ENCODE measurements around the gene POLDIP2.

Gene POLDIP2

GRCh38 chr17:28338056-28338768, 19.1 kb downstream of the POLDIP2 start:
- TF ChIP-seq CTCF (IDR thresholded peaks at IDR 0.05; ENCODE audit: borderline replicate concordance, extremely low read depth, low read length, poor library complexity, severe bottlenecking): no peak
- TF ChIP-seq EZH2 (IDR thresholded peaks at IDR 0.05; ENCODE audit: borderline replicate concordance, low read depth, low read length, severe bottlenecking): no peak
- no peak overlapping the region for H3K4me3 ChIP-seq (ENCODE audit: low read depth in 1 of 2, low read length in 2 of 2)
- DNase-seq (no peak), ATAC-seq (ENCODE audit: insufficient read depth, low read depth) (no peak)
- H2AFZ ChIP-seq (ENCODE audit: low read depth, low read length): no peak overlapping the region
- peaks cover 38% of the 10 kb centered on the region for H3K4me1 ChIP-seq (ENCODE audit: insufficient read depth, low read length)
- no peaks in the 10 kb centered on the region for H3K27me3 ChIP-seq (ENCODE audit: insufficient read depth, low read length, poor library complexity)
- no peak overlapping the region for H3K4me2 ChIP-seq (ENCODE audit: insufficient read depth, low read length)
- H3K9ac ChIP-seq (ENCODE audit: low read depth, low read length): no peak overlapping the region
- H3K9me3 ChIP-seq (ENCODE audit: insufficient read depth, low read length, severe bottlenecking): no peaks in the 10 kb centered on the region
- peaks cover 3% of the 10 kb centered on the region; the same call in 1 of the 2 replicates for H4K20me1 ChIP-seq (ENCODE audit: insufficient read depth, low read length)
- H3K36me3 ChIP-seq (ENCODE audit: insufficient read depth, low read length): peaks cover 29% of the 10 kb centered on the region
- H3K27ac ChIP-seq (ENCODE audit: low read length): no peak overlapping the region
- H3K79me2 ChIP-seq (ENCODE audit: insufficient read depth, low read length): peaks cover 56% of the 10 kb centered on the region

GRCh38 chr17:28335959-28336871, 21.1 kb downstream of the POLDIP2 start:
- H3K4me3 ChIP-seq (ENCODE audit: low read depth in 1 of 2, low read length in 2 of 2): peak overlapping the region; percentile 80 to 91

GRCh38 chr17:28335201-28335958, 21.9 kb downstream of the POLDIP2 start, which contains the start of the genes IFT20 and TNFAIP1:
IFT20 (minus strand) TSS chr17:28335472; CDS start chr17:28331985, 3,487 bp downstream.
TNFAIP1 (plus strand) TSS chr17:28335761; CDS start chr17:28339522, 3,761 bp downstream.
- DNase-seq: peak; percentile 99
- H3K9me3 ChIP-seq (ENCODE audit: insufficient read depth, low read length, severe bottlenecking): no peaks in the 10 kb centered on the region
- peak within 1 kb of the TSS; percentile 80 to 91 for H3K4me3 ChIP-seq (ENCODE audit: low read depth in 1 of 2, low read length in 2 of 2)
- peaks cover 16% of the 10 kb centered on the region for H3K36me3 ChIP-seq (ENCODE audit: insufficient read depth, low read length)
- H3K9ac ChIP-seq (ENCODE audit: low read depth, low read length): peak within 1 kb of the TSS; percentile 73
- peaks cover 61% of the 10 kb centered on the region for H3K79me2 ChIP-seq (ENCODE audit: insufficient read depth, low read length)
- H4K20me1 ChIP-seq (ENCODE audit: insufficient read depth, low read length): no peaks in the 10 kb centered on the region; the same call in none of the 2 replicates
- peak within 1 kb of the TSS; percentile 95 for H3K4me2 ChIP-seq (ENCODE audit: insufficient read depth, low read length)
- no peaks in the 10 kb centered on the region for H3K27me3 ChIP-seq (ENCODE audit: insufficient read depth, low read length, poor library complexity)
- peak within 1 kb of the TSS; percentile 73 for H3K27ac ChIP-seq (ENCODE audit: low read length)
- peak; percentile 97 for ATAC-seq (ENCODE audit: insufficient read depth, low read depth)
- H3K4me1 ChIP-seq (ENCODE audit: insufficient read depth, low read length): peaks cover 45% of the 10 kb centered on the region
- peak within 1 kb of the TSS; percentile 85 for H2AFZ ChIP-seq (ENCODE audit: low read depth, low read length)
- TF ChIP-seq EZH2 (IDR thresholded peaks at IDR 0.05; ENCODE audit: borderline replicate concordance, low read depth, low read length, severe bottlenecking): no peak
- no peak for TF ChIP-seq CTCF (IDR thresholded peaks at IDR 0.05; ENCODE audit: borderline replicate concordance, extremely low read depth, low read length, poor library complexity, severe bottlenecking)

More at GRCh38 chr17:28335959-28336871, 21.1 kb downstream of the POLDIP2 start:
- H3K9me3 ChIP-seq (ENCODE audit: insufficient read depth, low read length, severe bottlenecking): no peaks in the 10 kb centered on the region
- H2AFZ ChIP-seq (ENCODE audit: low read depth, low read length): peak overlapping the region; percentile 84
- H3K9ac ChIP-seq (ENCODE audit: low read depth, low read length): peak overlapping the region; percentile 73
- peak overlapping the region; percentile 87 for H3K4me2 ChIP-seq (ENCODE audit: insufficient read depth, low read length)
- no peaks in the 10 kb centered on the region; the same call in none of the 2 replicates for H4K20me1 ChIP-seq (ENCODE audit: insufficient read depth, low read length)
- H3K36me3 ChIP-seq (ENCODE audit: insufficient read depth, low read length): peaks cover 13% of the 10 kb centered on the region
- H3K79me2 ChIP-seq (ENCODE audit: insufficient read depth, low read length): peaks cover 61% of the 10 kb centered on the region
- ATAC-seq (ENCODE audit: insufficient read depth, low read depth): no peak; the same call in 2 of the 3 replicates
- no peaks in the 10 kb centered on the region for H3K27me3 ChIP-seq (ENCODE audit: insufficient read depth, low read length, poor library complexity)
- peaks cover 45% of the 10 kb centered on the region for H3K4me1 ChIP-seq (ENCODE audit: insufficient read depth, low read length)
- TF ChIP-seq EZH2 (IDR thresholded peaks at IDR 0.05; ENCODE audit: borderline replicate concordance, low read depth, low read length, severe bottlenecking) (no peak), CTCF (IDR thresholded peaks at IDR 0.05; ENCODE audit: borderline replicate concordance, extremely low read depth, low read length, poor library complexity, severe bottlenecking) (no peak)
- DNase-seq: peak; percentile 45
- peak overlapping the region; percentile 73 for H3K27ac ChIP-seq (ENCODE audit: low read length)
